Neural progenitor cell (in vitro differentiated cells): ENCODE data around the gene CLDN34. TPM values are rescaled to one million over a fixed set of nuclear protein-coding genes. Genes with fewer than 3 reads are reported as not detected.

Experiments
- DNase-seq: peaks from one replicate; pipeline ENCODE4 v3.0.0-alpha.2; 2016; ENCODE audit warnings: low spot score
- H2AFZ ChIP-seq: fragments of 200-600 bp; sonication (generic); replicated peaks from 2 replicates; pipeline ENCODE4 v1.6.1; 2016; ENCODE audit warnings: antibody characterized with exemption
- H3F3A ChIP-seq: fragments of 200-600 bp; sonication (generic); 2 replicates; pipeline ENCODE4 v1.6.1; 2016; ENCODE audit warnings: antibody characterized with exemption, low read depth
- H3K27ac ChIP-seq: fragments of 200-600 bp; sonication (generic); 2 replicates; pipeline ENCODE4 v1.5.1; 2016; ENCODE audit warnings: mild to moderate bottlenecking
- H3K27me3 ChIP-seq: fragments of 200-600 bp; sonication (generic); 2 replicates; pipeline ENCODE4 v1.6.1; 2016; ENCODE audit warnings: mild to moderate bottlenecking, moderate library complexity
- H3K36me3 ChIP-seq: fragments of 200-600 bp; sonication (generic); 2 replicates; pipeline ENCODE4 v1.5.1; 2016
- H3K4me1 ChIP-seq: fragments of 200-600 bp; sonication (generic); 2 replicates; pipeline ENCODE4 v1.6.1; 2016; ENCODE audit warnings: mixed run types
- H3K4me2 ChIP-seq: fragments of 200-600 bp; sonication (generic); 2 replicates; pipeline ENCODE4 v1.6.1; 2016
- H3K4me3 ChIP-seq: fragments of 200-600 bp; sonication (generic); 2 replicates; pipeline ENCODE4 v1.5.1; 2016
- H3K79me2 ChIP-seq: fragments of 200-600 bp; sonication (generic); 2 replicates; pipeline ENCODE4 v1.6.1; 2016; ENCODE audit warnings: low read depth
- H3K9ac ChIP-seq: fragments of 200-600 bp; sonication (generic); 2 replicates; pipeline ENCODE4 v1.6.1; 2016
- H3K9me3 ChIP-seq: fragments of 200-600 bp; sonication (generic); 2 replicates; pipeline ENCODE4 v1.5.1; 2016; ENCODE audit warnings: low read depth
- H4K20me1 ChIP-seq: fragments of 200-600 bp; sonication (generic); 2 replicates; pipeline ENCODE4 v1.6.1; 2016; ENCODE audit warnings: low read depth
- H3K27ac Mint-ChIP-seq: 3 replicates; pipeline ENCODE4 v1.8.0; 2021; ENCODE audit warnings: mixed read lengths
- H3K27me3 Mint-ChIP-seq: 2 replicates; pipeline ENCODE4 v1.8.0; 2022; ENCODE audit warnings: low read depth, mild to moderate bottlenecking, inconsistent platforms, moderate library complexity, mixed read lengths; ENCODE audit not compliant: insufficient read depth
- H3K36me3 Mint-ChIP-seq: 3 replicates; pipeline ENCODE4 v1.8.0; 2021; ENCODE audit warnings: mixed read lengths
- H3K4me1 Mint-ChIP-seq: 3 replicates; pipeline ENCODE4 v1.8.0; 2021; ENCODE audit warnings: mixed read lengths
- H3K4me3 Mint-ChIP-seq: 3 replicates; pipeline ENCODE4 v1.8.0; 2021; ENCODE audit warnings: mild to moderate bottlenecking, moderate library complexity, mixed read lengths
- H3K9me3 Mint-ChIP-seq: 3 replicates; pipeline ENCODE4 v1.8.0; 2020; ENCODE audit warnings: mixed read lengths
- EZH2 ChIP-seq: fragments of 200-600 bp; sonication (generic); IDR thresholded peaks from 2 replicates; pipeline ENCODE4 v1.6.1; 2017; ENCODE audit warnings: antibody characterized with exemption, mild to moderate bottlenecking, moderate library complexity
- EZH2phosphoT487 ChIP-seq: fragments of 200-600 bp; sonication (generic); IDR thresholded peaks from 2 replicates; pipeline ENCODE4 v1.6.1; 2017; ENCODE audit warnings: antibody characterized with exemption
- total RNA-seq: library from RNA; depleted of rRNA; stranded (reverse); fragments of >200 nt; gene quantifications from 2 replicates; pipeline ENCODE4 v1.2.3, GENCODE V29; 2015; ENCODE audit warnings: low replicate concordance
- TF ChIP-seq, protein P1 (sequence below): fragments of 200-600 bp; sonication (generic); IDR thresholded peaks from 2 replicates; pipeline ENCODE4 v1.5.1; 2017; ENCODE audit warnings: antibody characterized with exemption, mild to moderate bottlenecking

The CLDN34 gene
- total RNA-seq, 1 donor from 2014 or later = not detected

DNA sequence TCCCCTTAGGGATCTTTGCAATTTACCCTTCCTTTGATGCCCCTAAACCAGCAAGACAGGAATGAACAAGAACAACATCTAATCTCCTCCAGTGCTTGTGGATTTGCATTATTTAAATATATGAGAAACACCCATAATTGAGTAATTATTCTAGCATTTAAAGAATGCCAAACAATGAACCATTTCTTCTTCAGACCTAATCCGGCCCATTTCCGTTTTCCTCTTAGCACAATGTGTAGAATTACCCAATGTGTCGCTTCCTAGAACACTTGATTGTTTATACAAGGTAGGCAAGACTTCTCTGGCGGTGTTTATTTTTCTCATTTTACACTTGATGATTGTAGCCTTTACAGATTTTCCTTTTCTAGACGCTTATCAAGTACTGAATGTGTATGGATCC is 43.5 kb downstream of the CLDN34 start:
- H2AFZ ChIP-seq = no peak overlapping the region
- Mint-ChIP-seq H3K27ac (peak overlapping the region; percentile 19), H3K27me3 (peaks cover 8% of the 10 kb centered on the region), H3K36me3 (peaks cover 2% of the 10 kb centered on the region), H3K4me3 (no peak overlapping the region), H3K9me3 (peaks cover 23% of the 10 kb centered on the region), H3K4me1 (peaks cover 26% of the 10 kb centered on the region)
- no peaks in the 10 kb centered on the region for H4K20me1 ChIP-seq
- TF ChIP-seq EZH2 (no peak), EZH2phosphoT487 (no peak)
- peak overlapping the region; percentile 95 for H3K27ac ChIP-seq
- H3K4me2 ChIP-seq = peak overlapping the region; percentile 66
- H3K27me3 ChIP-seq = no peaks in the 10 kb centered on the region
- H3K4me1 ChIP-seq = peaks cover 16% of the 10 kb centered on the region
- H3K9ac ChIP-seq = no peak overlapping the region
- peak overlapping the region; percentile 21 for H3K4me3 ChIP-seq
- H3K9me3 ChIP-seq = no peaks in the 10 kb centered on the region
- no peaks in the 10 kb centered on the region for H3K79me2 ChIP-seq
- DNase-seq = peak; percentile 50
- no peaks in the 10 kb centered on the region for H3K36me3 ChIP-seq
- H3F3A ChIP-seq = peaks cover 32% of the 10 kb centered on the region

DNA sequence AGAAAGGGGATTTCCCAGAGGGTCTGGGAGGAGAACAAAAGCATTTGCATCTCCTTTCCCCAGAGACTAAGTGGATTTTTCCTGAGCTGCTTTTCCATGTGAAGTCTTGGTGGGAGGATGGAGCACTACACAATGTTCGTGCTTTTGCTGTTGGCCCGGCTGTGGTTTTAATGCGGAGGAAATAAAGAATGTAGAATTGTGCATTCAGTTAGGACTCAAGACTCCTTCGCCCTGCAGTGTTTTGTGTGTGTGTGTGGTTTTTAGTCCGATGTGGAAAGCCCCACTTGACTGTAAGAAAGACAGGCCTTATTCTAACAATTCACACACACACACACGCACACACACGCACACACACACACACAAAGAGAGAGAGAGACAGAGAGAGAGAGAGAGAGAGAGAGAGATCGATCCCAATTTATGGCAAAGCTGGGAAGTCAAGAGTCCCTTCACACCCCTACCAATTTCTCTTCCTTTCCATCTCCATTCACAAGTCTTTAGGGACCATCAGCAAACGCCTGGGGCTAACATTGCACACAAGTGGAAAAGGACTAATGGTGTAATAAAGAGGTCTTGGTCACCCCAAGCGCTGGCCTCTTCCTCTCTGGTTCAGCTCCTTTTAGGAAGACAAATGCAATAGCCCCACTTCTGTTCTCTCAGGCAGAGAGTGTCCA is 44.2 kb downstream of the CLDN34 start:
- Histone ChIP-seq H3K36me3 (no peaks in the 10 kb centered on the region), H4K20me1 (peaks cover 4% of the 10 kb centered on the region), H3K9me3 (no peaks in the 10 kb centered on the region), H2AFZ (no peak overlapping the region), H3K9ac (no peak overlapping the region), H3K27me3 (no peaks in the 10 kb centered on the region), H3F3A (peaks cover 36% of the 10 kb centered on the region), H3K79me2 (peaks cover 6% of the 10 kb centered on the region), H3K4me3 (peak overlapping the region; percentile 21), H3K27ac (peak overlapping the region; percentile 95), H3K4me2 (peak overlapping the region; percentile 66), H3K4me1 (peaks cover 16% of the 10 kb centered on the region)
- Mint-ChIP-seq H3K36me3 (peaks cover 2% of the 10 kb centered on the region), H3K4me1 (peaks cover 26% of the 10 kb centered on the region), H3K27ac (peak overlapping the region; percentile 3), H3K4me3 (no peak overlapping the region), H3K27me3 (peaks cover 7% of the 10 kb centered on the region), H3K9me3 (peaks cover 22% of the 10 kb centered on the region)
- no peak for TF ChIP-seq EZH2phosphoT487
- TF ChIP-seq EZH2 = no peak
- TF ChIP-seq, protein P1, sequence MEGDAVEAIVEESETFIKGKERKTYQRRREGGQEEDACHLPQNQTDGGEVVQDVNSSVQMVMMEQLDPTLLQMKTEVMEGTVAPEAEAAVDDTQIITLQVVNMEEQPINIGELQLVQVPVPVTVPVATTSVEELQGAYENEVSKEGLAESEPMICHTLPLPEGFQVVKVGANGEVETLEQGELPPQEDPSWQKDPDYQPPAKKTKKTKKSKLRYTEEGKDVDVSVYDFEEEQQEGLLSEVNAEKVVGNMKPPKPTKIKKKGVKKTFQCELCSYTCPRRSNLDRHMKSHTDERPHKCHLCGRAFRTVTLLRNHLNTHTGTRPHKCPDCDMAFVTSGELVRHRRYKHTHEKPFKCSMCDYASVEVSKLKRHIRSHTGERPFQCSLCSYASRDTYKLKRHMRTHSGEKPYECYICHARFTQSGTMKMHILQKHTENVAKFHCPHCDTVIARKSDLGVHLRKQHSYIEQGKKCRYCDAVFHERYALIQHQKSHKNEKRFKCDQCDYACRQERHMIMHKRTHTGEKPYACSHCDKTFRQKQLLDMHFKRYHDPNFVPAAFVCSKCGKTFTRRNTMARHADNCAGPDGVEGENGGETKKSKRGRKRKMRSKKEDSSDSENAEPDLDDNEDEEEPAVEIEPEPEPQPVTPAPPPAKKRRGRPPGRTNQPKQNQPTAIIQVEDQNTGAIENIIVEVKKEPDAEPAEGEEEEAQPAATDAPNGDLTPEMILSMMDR = no peak
- peak; percentile 58 for DNase-seq

DNA sequence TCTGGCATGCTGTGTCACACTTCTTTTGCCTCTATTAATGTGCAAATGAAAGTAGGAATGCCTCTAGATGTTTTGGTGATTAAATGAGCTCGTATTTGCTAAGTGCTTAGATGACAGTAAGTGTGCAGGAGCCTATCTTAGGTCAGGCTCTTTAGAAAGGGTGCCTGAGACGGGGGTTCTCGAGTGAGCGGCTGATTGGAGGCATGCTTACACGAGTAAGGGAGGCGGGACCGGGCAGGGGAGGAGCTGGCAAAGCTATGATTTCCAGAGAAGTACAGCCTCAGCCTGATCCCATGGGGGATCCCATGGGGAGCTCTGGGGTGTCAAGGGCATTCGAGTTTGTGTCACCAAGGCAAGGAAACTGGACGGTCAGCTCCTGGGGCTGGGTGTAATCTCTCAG is 44.8 kb downstream of the CLDN34 start:
- Histone ChIP-seq H4K20me1 (peaks cover 10% of the 10 kb centered on the region), H3F3A (peaks cover 38% of the 10 kb centered on the region), H3K36me3 (no peaks in the 10 kb centered on the region), H3K79me2 (peaks cover 12% of the 10 kb centered on the region), H3K4me2 (peak overlapping the region; percentile 66), H3K27ac (no peak overlapping the region), H2AFZ (no peak overlapping the region), H3K4me3 (no peak overlapping the region), H3K4me1 (peaks cover 19% of the 10 kb centered on the region), H3K9ac (no peak overlapping the region), H3K27me3 (no peaks in the 10 kb centered on the region), H3K9me3 (no peaks in the 10 kb centered on the region)
- Mint-ChIP-seq H3K4me1 (peaks cover 29% of the 10 kb centered on the region), H3K36me3 (peaks cover 5% of the 10 kb centered on the region), H3K27ac (peak overlapping the region; percentile 3), H3K27me3 (peaks cover 5% of the 10 kb centered on the region), H3K4me3 (no peak overlapping the region), H3K9me3 (peaks cover 25% of the 10 kb centered on the region)
- TF ChIP-seq EZH2phosphoT487 (no peak), EZH2 (no peak)
- TF ChIP-seq, protein P1 = no peak
- peak; percentile 8 for DNase-seq
